ENCODE measurements around the gene ACTG2.
"Not testable (repeated sequence)": the region's sequence is repeated elsewhere in the genome, so short reads cannot be mapped to it uniquely, and the experiment has no call there.

Gene ACTG2

DNA sequence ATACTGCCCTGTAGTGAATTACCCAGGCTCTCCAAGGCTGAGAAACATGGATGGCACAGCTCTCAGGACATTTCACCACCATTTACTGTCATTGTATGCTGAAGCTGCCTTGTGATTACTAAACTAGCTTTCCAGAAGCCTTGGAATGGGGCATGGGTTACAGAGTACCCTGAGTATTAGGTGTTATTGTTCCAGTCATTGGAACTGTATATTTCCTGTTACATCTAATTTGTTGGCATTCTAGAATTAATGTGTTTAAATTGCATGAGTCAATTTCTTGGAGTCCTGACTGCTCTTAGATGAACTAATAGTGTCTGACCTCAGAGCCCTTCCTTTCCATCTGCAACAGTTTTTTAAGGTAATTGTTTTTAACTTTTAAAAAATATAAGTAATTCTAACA lies 42.8 kb downstream of the ACTG2 start:
- no peak for DNase-seq (ENCODE audit: low read depth, low spot score)

DNA sequence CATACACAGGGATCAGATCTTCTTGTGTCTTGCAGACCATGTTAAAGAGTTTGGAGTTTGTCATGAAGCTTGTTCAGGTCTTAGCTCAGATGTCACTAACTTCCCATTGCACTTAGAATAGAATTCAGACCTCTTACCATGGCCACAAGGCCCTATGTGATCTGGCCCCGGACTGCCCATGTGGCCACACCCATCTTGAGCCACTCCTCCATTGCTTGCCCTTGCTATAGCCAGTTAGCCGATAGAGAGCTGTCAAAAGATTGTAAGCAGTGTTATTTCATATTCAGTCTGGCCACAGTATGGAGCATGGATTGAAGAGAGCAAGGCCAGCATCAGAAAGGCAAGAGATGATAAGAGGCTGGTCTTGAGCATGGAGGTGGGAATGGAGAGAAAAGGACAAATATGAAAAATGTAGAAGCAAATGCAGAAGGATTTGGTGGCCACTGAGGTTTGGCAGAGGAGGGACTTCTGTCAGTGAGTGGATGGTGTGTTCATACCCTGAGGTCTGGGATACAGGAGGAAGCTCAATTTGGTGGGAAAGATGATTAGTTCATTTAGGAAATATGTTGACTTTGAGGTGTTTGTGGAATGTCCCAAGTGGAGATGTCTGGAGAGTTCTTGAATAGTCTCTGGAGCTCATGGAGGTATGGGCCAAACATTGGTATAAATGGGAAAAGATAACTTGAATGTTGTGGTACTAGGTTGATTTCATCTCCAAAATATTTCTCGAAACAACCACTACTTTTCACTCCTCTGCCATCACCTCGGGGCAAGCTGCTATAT lies 44.5 kb downstream of the ACTG2 start:
- peak; percentile 63 for DNase-seq (ENCODE audit: low read depth, low spot score)

DNA sequence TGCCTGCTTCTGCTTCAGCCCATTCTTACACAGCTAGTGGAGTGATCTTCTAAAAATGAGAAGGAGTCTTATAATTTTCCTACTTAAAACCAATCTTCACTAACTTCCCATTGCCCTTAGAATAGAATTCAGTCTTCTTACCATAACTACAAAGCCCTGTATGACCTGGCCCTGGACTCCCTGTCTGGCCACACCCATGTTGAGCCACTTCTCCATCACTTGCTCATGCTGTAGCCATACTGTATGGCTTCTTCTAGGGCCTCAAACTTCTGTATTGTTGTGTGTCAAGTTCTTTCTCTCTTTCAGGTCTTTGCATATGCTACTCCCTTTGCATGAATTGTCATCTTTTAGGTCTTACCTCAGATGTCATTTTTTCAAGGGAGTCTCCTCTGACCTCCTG lies 45.1 kb downstream of the ACTG2 start:
- no peak for DNase-seq (ENCODE audit: low read depth, low spot score)

DNA sequence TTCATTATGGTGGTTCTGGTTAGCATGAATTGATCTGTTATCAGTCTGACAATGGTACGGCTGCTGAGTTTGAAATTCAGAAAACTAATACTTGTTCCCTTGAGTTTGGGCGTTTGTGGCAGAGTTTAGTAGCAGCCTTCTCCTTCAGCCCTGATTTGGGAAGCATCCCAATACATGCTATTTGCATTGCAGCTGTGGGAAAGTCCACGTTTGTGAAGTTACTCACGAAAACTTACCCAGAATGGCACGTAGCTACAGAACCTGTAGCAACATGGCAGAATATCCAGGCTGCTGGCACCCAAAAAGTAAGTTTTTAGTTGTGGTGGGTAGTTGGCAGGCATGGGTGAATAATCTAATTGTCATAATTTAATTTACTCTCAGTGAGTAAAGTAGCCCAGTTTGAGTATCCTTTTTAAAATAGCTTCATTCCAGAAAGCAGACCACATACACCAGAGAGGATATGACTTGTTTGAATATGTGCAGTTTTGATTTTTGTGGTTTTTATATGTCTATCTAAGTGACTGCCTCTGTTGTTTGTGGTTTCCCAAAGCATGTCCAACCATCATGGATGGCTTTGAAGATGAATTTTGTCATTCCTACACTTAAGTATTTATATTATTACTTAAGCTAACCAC lies 46.0 kb downstream of the ACTG2 start:
- DNase-seq (ENCODE audit: low read depth, low spot score), result peak; percentile 56

DNA sequence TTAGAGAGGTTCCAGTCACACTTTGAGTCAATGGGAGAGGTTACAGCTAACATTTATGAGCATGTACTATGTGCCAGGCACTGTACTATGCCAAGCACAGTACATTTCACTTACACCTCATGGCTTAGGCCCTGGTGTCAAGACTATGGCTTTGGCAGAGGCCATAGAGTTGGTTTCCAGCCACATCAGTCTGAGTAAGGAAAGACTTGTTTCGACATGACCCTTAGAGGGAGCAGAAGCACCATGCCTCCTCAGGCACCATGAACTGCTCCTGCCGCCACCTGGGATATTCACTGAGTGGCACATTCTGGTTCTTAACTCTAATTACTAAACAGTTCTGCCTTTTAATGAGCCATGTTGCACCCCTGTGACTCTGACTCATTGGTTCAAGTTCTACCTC lies 46.6 kb downstream of the ACTG2 start:
- peak; percentile 62 for DNase-seq (ENCODE audit: low read depth, low spot score)

DNA sequence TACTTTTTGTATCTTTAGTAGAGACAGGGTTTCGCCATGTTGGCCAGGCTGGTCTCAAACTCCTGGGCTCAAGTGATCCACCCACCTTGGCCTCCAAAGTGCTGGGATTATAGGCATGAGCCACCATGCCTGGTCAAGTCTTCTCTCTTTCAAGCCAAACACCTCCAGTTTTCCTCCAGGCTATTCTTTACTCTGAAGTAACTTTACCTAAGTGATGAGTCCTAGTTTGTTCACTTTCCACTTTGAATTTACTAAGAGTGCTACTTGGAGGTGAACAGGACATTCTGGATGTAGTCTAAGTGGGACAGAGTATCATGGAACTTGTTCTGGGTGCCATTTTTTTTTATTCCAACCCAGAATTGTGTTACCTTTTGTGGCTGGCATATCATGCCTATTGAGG lies 47.3 kb downstream of the ACTG2 start:
- not testable (repeated sequence) for DNase-seq (ENCODE audit: low read depth, low spot score)

DNA sequence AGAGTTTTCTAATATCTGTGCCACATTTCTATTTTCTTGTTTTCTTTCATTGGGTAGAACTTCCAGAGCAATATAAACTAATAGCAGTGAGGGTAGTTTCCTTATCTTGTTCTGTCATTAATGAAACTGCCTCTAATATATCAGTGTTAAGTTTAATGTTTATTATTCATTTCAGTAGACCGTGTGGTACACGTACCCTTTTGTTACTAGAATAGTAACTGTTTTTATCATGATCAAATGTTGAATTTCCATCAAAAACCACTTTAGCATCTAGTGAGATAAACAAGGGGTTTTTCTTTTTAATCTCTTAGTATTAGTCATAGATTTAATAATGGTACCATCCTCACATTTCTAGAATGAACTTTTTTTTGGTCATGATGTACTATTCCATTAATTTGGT lies 49.9 kb downstream of the ACTG2 start:
- no peak for DNase-seq (ENCODE audit: low read depth, low spot score)

DNA sequence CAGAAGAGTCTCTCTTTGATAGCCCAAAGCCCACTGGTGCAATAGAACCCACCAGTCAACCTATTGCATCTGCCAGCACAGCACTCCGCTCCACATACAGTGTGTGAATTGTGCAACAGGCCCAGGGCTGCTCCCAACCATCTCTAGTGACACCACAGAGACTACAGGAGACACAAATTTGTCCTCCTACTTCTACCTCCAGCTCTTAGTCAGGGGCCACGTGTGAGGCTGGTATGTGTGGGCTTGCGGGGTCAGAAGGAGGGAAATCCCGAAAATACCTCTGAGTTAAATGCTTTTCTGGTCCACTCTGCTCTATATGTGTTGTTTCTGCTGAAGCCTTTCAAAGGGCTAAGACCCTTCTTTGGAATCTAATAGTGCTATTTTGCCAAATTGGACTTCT lies 51.9 kb downstream of the ACTG2 start:
- no peak for DNase-seq (ENCODE audit: low read depth, low spot score)

DNA sequence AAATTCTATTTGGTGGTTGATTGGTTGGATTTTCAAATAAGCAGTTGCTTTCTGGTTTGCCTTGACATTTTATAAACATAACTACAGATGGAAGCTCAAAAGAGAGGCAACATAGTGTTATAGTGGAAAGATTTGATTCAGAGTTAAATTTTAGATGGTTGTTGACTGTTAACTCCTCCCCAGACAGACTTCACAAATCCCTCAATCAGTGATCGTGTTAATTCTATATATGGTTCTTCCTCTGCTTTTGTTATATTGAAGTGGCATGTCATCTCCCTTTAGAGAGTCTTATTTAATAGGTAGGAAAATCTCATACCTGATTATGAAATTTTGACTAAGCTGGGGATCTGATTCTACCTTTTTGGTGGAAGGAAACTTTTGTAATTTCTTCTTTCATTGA lies 53.4 kb downstream of the ACTG2 start:
- DNase-seq (ENCODE audit: low read depth, low spot score), result no peak

DNA sequence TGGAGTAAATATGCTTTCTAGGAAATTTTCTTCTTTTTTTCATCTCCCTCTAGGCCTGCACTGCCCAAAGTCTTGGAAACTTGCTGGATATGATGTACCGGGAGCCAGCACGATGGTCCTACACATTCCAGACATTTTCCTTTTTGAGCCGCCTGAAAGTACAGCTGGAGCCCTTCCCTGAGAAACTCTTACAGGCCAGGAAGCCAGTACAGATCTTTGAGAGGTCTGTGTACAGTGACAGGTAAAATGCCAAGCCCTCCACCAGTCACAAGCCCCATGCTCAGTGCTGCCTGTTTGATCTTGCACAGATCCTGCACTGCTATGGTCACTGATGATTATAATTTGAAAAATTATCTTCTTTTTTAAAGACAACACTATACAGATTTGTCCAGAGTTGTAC lies 53.9 kb downstream of the ACTG2 start:
- no peak for DNase-seq (ENCODE audit: low read depth, low spot score)

DNA sequence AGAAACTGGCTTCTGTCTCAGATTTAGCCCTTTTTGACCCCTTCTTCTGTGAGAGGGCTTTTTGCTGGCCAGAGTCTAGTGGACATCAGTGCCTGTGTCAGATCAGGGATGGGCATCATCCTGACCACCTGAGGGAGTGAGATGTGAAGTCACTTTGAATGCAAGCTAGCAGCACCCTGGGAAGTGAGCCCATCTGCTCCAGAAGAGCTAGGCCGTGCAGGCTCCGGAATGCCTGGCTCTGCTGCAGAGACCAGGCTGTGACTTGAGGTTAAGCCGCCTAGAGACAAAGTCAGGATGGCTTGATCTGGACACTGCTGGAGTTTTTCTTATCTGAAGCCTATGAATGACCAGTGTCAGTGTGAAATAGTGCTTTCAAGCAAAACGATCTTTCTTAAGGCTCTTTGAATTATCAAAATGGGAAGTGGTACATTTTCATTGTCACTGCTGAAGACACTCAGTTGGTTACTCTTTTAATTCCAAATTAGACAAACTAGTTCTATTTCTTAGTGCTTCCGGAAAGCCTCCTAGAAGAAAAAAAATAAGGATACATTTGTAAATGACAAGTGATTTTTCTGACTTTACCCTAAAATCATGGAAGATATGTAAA lies 54.7 kb downstream of the ACTG2 start:
- DNase-seq (ENCODE audit: low read depth, low spot score), result no peak

DNA sequence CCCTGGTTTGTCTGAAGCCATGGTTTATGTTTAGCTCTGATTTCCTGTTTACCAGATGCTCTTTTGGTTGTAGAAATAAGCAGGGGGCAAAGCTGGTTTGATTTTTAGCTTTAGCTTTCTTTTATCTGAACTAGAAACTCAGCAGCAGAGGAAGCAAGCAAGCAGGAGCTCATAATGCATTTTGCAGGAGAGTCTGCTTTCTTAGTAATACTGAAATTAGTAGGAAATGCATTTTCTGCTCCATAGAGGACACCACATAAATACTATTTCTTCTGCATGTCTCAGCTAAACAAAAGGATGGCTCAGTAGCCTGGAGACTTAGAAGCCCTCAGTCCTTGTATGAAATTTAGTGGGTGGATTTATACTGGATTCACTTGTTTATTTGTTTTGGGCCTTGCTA lies 57.0 kb downstream of the ACTG2 start:
- DNase-seq (ENCODE audit: low read depth, low spot score), result no peak

DNA sequence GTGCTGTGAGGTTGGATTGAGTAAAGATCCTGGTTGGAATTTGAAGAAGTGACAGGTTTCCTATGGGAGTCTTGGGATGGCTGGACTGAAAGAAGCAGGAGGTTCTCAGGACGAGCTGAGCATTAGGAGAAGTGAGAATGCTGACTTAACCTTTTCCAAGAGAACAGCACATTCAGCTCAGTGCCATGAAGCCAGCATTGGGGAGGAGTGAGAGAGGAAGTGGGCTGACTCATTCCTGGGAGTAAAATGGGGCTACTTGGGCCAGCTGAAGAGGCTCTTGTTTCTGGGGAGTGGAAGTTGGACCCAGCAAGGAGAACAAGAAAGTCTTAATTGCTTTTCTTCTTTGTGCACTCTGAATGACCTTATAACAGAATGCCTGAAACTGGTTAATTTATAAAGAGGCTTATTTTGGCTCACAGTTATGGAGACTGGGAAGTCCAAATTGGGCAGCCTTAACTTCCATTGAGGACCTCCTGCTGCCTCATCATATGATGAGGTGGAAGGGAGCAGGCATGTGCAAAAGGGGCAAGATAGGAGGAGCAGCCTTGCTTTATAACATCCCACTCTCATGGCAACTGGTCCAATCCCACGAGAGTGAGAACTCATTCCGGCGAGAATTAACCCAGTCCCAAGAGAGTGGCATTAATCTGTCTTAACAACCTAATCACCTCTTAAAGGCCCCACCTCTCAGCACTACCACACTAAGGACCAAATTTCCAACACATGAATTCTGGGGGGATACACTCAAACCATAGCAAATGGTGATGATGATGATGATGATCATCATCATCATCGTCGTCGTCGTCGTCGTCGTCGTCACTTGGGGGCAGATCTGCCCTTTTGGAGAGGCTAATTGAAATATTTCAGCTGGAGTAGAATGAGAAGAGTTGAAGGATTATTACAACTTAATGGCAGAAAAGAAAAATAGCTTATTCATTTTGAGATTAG lies 60.0 kb downstream of the ACTG2 start:
- DNase-seq (ENCODE audit: low read depth, low spot score), result peak; percentile 52

DNA sequence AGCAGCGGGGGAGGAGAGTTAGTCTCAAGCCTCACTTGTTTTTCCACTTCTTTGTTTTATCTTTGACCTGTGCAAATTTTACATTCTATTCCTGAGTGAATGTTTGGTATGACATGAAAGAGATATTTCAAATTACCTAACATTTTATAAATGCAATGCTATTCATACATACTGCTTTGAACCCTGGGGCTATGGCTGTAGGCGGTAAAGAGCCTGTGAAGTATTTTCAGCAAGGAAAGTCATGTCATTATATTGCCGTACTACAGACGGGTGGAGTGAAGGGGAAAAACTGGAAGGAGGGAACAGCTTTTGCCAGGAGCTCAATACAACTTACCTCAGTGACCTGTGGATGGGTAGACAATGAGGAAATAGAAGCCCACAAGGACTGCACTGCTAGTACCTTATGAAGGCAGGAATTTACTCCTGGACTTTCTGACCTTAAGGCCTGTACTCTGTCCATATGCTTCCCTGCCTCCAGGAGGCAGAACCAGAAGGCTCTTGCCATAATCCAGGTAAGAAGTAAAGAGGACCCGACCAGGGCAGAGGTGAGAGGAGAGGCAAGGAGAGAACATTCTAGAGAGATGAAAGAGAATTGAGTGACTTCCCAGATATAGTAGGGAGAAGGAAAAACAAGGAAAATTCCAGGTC lies 63.5 kb downstream of the ACTG2 start:
- DNase-seq (ENCODE audit: low read depth, low spot score), result no peak

DNA sequence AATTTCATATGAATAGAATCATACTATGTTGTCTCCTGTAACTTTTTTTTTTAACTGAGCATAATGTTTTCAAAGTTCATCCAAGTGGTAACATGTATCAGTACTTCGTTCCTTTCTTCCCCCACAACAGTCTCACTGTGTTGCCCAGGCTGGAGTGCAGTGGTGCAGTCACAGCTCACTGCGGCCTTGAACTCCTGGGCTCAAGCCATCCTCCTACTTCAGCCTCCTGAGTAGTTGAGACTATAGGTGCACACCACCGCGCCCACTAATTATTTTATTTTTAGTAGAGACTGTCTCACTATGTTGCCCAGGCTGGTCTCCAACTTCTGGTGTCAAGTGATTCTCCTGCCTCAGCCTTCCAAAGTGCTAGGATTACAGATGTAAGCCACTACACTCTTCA lies 68.5 kb downstream of the ACTG2 start:
- no peak for DNase-seq (ENCODE audit: low read depth, low spot score)

DNA sequence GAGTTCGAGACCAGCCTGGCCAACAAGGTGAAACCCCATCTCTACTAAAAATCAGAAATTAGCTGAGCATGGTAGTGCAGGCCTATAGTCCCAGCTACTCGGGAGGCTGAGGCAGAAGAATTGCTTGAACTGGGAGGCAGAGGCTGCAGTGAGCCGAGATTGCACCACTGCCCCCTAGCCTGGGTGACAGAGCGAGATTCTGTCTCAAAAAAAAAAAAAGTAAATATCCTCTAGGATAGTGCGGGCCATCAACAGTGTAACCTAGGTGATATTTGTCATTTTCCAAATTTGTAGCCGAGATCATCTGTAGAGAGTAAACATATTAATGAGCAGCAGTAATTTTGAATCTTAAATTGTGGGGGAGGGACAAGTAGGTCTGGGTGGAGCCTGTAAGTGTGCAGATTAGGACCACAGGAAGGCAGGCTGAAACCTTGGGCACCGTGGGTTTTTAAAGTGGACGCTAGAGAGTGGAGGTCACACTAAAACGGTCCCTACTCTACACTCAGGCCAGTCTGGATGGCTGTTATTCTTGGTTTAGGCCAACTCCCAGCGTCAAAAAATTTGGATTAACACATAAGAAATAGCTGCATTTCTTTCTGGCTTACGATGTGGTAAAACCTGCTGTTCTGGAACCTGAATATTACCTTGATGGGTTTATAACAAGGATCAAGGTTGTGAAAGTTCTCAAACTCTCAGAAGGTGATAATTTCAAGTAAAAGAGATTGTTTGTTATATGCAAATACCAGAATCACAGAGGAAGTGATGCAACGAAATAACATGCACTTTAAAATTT lies 69.2 kb downstream of the ACTG2 start:
- no peak for DNase-seq (ENCODE audit: low read depth, low spot score)

DNA sequence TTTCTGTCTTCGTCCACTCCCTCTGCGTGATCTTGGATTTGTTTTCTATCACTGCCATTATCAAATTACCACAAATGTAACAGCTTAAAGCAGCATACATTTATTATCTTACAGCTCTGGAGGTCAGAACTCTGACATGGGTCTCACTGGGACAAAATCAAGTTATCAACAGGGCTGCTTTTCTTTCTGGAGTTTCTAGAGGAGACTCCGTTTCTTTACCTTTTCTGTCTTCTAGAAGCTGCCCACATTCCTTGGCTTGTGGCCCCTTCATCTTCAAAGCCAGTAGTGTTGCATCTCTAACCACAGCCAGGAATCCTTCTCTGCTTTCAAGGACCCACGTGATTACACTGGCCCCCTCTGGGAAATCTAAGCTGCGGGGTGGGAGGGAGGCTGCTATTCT lies 70.0 kb downstream of the ACTG2 start:
- DNase-seq (ENCODE audit: low read depth, low spot score), result no peak

DNA sequence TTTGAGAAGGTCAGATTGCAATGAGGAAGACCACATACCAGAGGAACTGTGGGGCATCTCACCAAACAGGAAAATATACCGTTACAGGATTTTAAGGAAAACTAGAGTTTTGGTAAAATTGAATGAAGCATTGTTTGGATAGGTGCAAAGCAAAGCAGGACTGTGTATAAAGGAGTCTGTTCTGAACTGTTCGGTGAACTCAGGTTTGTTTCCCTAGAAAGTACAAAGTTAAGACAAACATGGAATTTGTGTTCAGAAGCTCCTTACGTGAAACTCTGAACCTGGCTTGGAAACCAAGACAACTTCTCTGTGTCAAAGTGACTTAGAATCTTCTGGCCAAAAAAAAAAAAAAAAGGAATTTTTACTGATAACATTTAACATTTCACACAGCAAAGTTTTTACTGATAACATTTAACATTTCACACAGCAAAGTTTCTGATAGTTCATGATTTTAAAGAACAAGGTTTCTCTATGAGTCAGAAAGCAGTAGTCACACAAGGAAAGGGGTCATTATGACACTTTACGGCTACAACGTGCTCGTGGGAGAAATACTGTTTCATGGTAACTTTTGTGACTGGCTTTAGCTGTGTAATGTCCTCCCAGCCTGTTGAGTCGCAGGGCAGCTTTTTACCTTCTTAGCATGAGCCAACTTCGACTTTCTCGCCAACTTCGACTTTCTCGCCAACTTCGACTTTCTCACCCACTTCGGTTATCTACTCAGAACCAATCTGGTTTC lies 70.7 kb downstream of the ACTG2 start:
- DNase-seq (ENCODE audit: low read depth, low spot score), result no peak

DNA sequence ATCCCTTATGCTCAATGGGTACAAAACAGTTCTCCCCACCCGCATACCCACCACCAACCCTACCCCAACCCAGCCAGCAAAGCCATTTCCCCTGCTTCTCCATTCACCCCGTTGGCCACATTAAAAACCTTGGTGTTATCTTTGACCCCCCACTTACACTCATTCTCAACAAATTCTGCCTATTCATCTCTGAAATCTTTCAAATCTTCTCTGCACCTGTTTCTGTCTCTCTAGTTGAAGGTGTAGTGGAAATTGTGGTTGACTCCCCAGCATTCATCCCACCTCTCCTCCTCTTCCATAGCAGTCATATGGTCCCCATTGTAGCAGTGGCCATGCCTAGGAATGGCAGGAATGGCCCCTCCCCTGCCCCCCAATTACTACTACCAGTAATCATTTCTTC lies 71.4 kb downstream of the ACTG2 start:
- no peak for DNase-seq (ENCODE audit: low read depth, low spot score)

DNA sequence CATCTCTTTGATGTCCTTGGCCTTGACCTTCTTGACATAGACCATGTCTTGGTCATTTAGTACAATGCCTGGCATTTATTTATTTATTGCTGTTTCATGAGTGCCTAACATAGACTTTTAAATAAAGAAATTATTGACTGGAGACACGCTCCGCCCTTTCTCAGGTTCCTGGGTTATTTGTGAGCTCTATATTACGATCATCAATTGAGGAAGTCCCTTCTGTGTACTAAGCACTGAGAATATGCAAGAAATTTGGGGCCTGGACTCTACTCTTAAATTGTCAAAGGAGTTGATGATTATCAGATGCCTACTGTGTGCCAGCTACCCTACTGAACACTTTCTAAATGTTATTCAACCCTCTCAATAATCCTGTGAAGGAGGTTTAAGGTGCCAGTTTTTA lies 72.2 kb downstream of the ACTG2 start:
- DNase-seq (ENCODE audit: low read depth, low spot score), result no peak
